GM23338 (cell line): ENCODE measurements around the gene ELAC2. TPM values are rescaled to one million over a fixed set of nuclear protein-coding genes. Genes with fewer than 3 reads are reported as not detected.

ENCODE experiments used
- ATAC-seq: fragments of 200-7000 bp; cut with Tn5 transposase; 3 replicates; pipeline ENCODE4 v1.9.1; 2020
- DNase-seq: peaks from one replicate; pipeline ENCODE4 v3.0.0-alpha.2; 2015; ENCODE audit warnings: low spot score
- H2AFZ ChIP-seq: fragments of 200-600 bp; sonication (generic); 2 replicates; pipeline ENCODE4 v1.8.0; 2016; ENCODE audit warnings: antibody characterized with exemption, mild to moderate bottlenecking, moderate library complexity
- H3F3A ChIP-seq: fragments of 200-600 bp; sonication (generic); replicated peaks from 2 replicates; pipeline ENCODE4 v1.8.0; 2017; ENCODE audit warnings: antibody characterized with exemption, mixed run types, low read depth
- H3K27ac ChIP-seq: fragments of 200-600 bp; sonication (generic); 2 replicates; pipeline ENCODE4 v1.6.1; 2016; ENCODE audit warnings: low read depth
- H3K27me3 ChIP-seq: fragments of 200-600 bp; sonication (generic); 2 replicates; pipeline ENCODE4 v1.8.0; 2016; ENCODE audit warnings: mild to moderate bottlenecking, mixed run types, moderate library complexity; ENCODE audit not compliant: insufficient read depth
- H3K36me3 ChIP-seq: fragments of 200-600 bp; sonication (generic); 2 replicates; pipeline ENCODE4 v1.8.0; 2016; ENCODE audit warnings: mild to moderate bottlenecking; ENCODE audit not compliant: insufficient read depth
- H3K4me1 ChIP-seq: fragments of 200-600 bp; sonication (generic); 2 replicates; pipeline ENCODE4 v1.8.0; 2016; ENCODE audit warnings: mild to moderate bottlenecking, moderate library complexity; ENCODE audit not compliant: insufficient read depth
- H3K4me2 ChIP-seq: fragments of 200-600 bp; sonication (generic); 2 replicates; pipeline ENCODE4 v1.7.1; 2017; ENCODE audit warnings: mixed run types
- H3K4me3 ChIP-seq: fragments of 200-600 bp; sonication (generic); 2 replicates; pipeline ENCODE4 v1.6.1; 2016; ENCODE audit warnings: mixed run types
- H3K79me2 ChIP-seq: fragments of 200-600 bp; sonication (generic); replicated peaks from 2 replicates; pipeline ENCODE4 v1.8.0; 2017; ENCODE audit warnings: mild to moderate bottlenecking; ENCODE audit not compliant: insufficient read depth
- H3K9me2 ChIP-seq: fragments of 200-600 bp; sonication (generic); 2 replicates; pipeline ENCODE4 v1.8.0; 2017; ENCODE audit not compliant: insufficient read depth
- H4K20me1 ChIP-seq: fragments of 200-600 bp; sonication (generic); replicated peaks from 2 replicates; pipeline ENCODE4 v1.8.0; 2017; ENCODE audit warnings: mild to moderate bottlenecking; ENCODE audit not compliant: insufficient read depth
- H3K27ac Mint-ChIP-seq: 2 replicates; pipeline ENCODE4 v1.8.0; 2020; ENCODE audit warnings: inconsistent platforms, mild to moderate bottlenecking, moderate library complexity, mixed read lengths
- H3K27me3 Mint-ChIP-seq: 3 replicates; pipeline ENCODE4 v1.8.0; 2022; ENCODE audit warnings: low read depth, mild to moderate bottlenecking, moderate library complexity, mixed read lengths, inconsistent platforms; ENCODE audit not compliant: insufficient read depth, poor library complexity
- H3K36me3 Mint-ChIP-seq: 3 replicates; pipeline ENCODE4 v1.8.0; 2021; ENCODE audit warnings: low read depth, mild to moderate bottlenecking, inconsistent platforms, moderate library complexity, mixed read lengths
- H3K4me1 Mint-ChIP-seq: 3 replicates; pipeline ENCODE4 v1.8.0; 2020; ENCODE audit warnings: mild to moderate bottlenecking, inconsistent platforms, mixed read lengths
- H3K4me3 Mint-ChIP-seq: 3 replicates; pipeline ENCODE4 v1.8.0; 2021; ENCODE audit warnings: moderate library complexity, mild to moderate bottlenecking, inconsistent platforms, mixed read lengths
- H3K9me3 Mint-ChIP-seq: 3 replicates; pipeline ENCODE4 v1.8.0; 2020; ENCODE audit warnings: moderate library complexity, mild to moderate bottlenecking, inconsistent platforms, mixed read lengths
- CREB1 ChIP-seq: fragments of 250-450 bp; sonication (Bioruptor Pico); IDR thresholded peaks from 2 replicates; pipeline ENCODE4 v1.5.0; 2020; ENCODE audit warnings: low read depth, mild to moderate bottlenecking, moderate library complexity
- CTCF ChIP-seq, 2 experiments: fragments of 200-600 bp in 1 of 2; sonication (generic) in 1 of 2; conservative IDR thresholded peaks; 2 replicates each; pipeline versions ENCODE4 v1.5.1 to v1.6.1; 2016 to 2017; ENCODE audit warnings: antibody characterized with exemption in 2 of 2, low read depth in 2 of 2, mild to moderate bottlenecking in 2 of 2, moderate library complexity in 1 of 2
- ETS1 ChIP-seq: IDR thresholded peaks from 2 replicates; pipeline ENCODE4 v1.6.1; 2016; ENCODE audit warnings: antibody characterized with exemption
- EZH2 ChIP-seq: fragments of 200-600 bp; sonication (generic); IDR thresholded peaks from one replicate; pipeline ENCODE4 v1.8.0; 2017; ENCODE audit warnings: antibody characterized with exemption, mild to moderate bottlenecking, low read depth; ENCODE audit not compliant: unreplicated experiment
- EZH2phosphoT487 ChIP-seq: fragments of 200-600 bp; sonication (generic); IDR thresholded peaks from one replicate; pipeline ENCODE4 v1.8.1; 2018; ENCODE audit warnings: antibody characterized with exemption; ENCODE audit not compliant: unreplicated experiment
- JUNB ChIP-seq: IDR thresholded peaks from one replicate; pipeline ENCODE4 v1.6.1; 2016; ENCODE audit warnings: antibody characterized with exemption; ENCODE audit not compliant: unreplicated experiment
- NANOG ChIP-seq: IDR thresholded peaks from 2 replicates; pipeline ENCODE4 v1.6.1; 2016; ENCODE audit warnings: antibody characterized with exemption, borderline replicate concordance
- POLR2AphosphoS5 ChIP-seq: IDR thresholded peaks from 2 replicates; pipeline ENCODE4 v1.6.1; 2016; ENCODE audit warnings: antibody characterized with exemption, low read depth
- REST ChIP-seq: IDR thresholded peaks from one replicate; pipeline ENCODE4 v1.6.1; 2018; ENCODE audit warnings: antibody characterized with exemption; ENCODE audit not compliant: unreplicated experiment
- STAT1 ChIP-seq: IDR thresholded peaks from one replicate; pipeline ENCODE4 v1.6.1; 2016; ENCODE audit warnings: antibody characterized with exemption; ENCODE audit not compliant: unreplicated experiment
- ZNF114 ChIP-seq: fragments of 250-450 bp; sonication (Bioruptor Pico); IDR thresholded peaks from 2 replicates; pipeline ENCODE4 v1.5.0; 2020; ENCODE audit warnings: mild to moderate bottlenecking, moderate library complexity
- ZNF331 ChIP-seq: fragments of 250-450 bp; sonication (Bioruptor Pico); IDR thresholded peaks from 2 replicates; pipeline ENCODE4 v1.5.0; 2020; ENCODE audit warnings: low read depth, mild to moderate bottlenecking, moderate library complexity
- ZNF462 ChIP-seq: fragments of 250-450 bp; sonication (Bioruptor Pico); IDR thresholded peaks from 2 replicates; pipeline ENCODE4 v1.5.0; 2020; ENCODE audit warnings: mild to moderate bottlenecking, moderate library complexity
- polyA plus RNA-seq: library from polyadenylated mRNA; unstranded; fragments of >200 nt; fragmentation: Nextera tagmentation; extraction: Ambion mirVana; gene quantifications from 2 replicates; pipeline ENCODE4 v1.2.1, GENCODE V29; 2016
- total RNA-seq: library from RNA; depleted of rRNA; stranded (reverse); fragments of >200 nt; shearing (Covaris generic); gene quantifications from 2 replicates; pipeline ENCODE4 v1.2.3, GENCODE V29; 2014

ELAC2 gene
- total and polyA plus RNA-seq, 2 experiments from 2014 or later, result 49.9 to 203 TPM

- no peak overlapping the region for H2AFZ ChIP-seq
- no peak overlapping the region; the same call in 1 of the 2 replicates for H3K27ac Mint-ChIP-seq
- H3K4me3 Mint-ChIP-seq, result no peak overlapping the region
- no peaks in the 10 kb centered on the region for H3K4me1 Mint-ChIP-seq
- H3K36me3 Mint-ChIP-seq, result peaks cover 75% of the 10 kb centered on the region
- no peaks in the 10 kb centered on the region for H3K27me3 ChIP-seq
- peaks cover 2% of the 10 kb centered on the region for H3K27me3 Mint-ChIP-seq
- no peaks in the 10 kb centered on the region for H3K9me2 ChIP-seq
- ATAC-seq (no peak), DNase-seq (no peak)
- H3K9me3 Mint-ChIP-seq, result no peaks in the 10 kb centered on the region; the same call in 2 of the 3 replicates
- no peak overlapping the region for H3K4me3 ChIP-seq
- H3K27ac ChIP-seq, result no peak overlapping the region
- H3F3A ChIP-seq, result no peaks in the 10 kb centered on the region
- no peaks in the 10 kb centered on the region for H3K4me1 ChIP-seq
- H3K4me2 ChIP-seq, result no peak overlapping the region
- no peak for TF ChIP-seq ZNF462 (CRISPR knock-in tag)
- no peak for TF ChIP-seq CREB1
- TF ChIP-seq EZH2phosphoT487, result no peak
- TF ChIP-seq EZH2, result no peak
- TF ChIP-seq JUNB, result no peak
- no peak for TF ChIP-seq STAT1
- TF ChIP-seq POLR2AphosphoS5, result no peak
- TF ChIP-seq NANOG, result no peak
- TF ChIP-seq ETS1, result no peak
- no peak for TF ChIP-seq ZNF331 (CRISPR knock-in tag)
- no peak for TF ChIP-seq ZNF114 (CRISPR knock-in tag)
- TF ChIP-seq CTCF (conservative IDR thresholded peaks at IDR 0.05; ENCODE audit: low read depth in 2 of 2), result no peak
- TF ChIP-seq REST, result no peak
- peaks cover 34% of the 10 kb centered on the region for H4K20me1 ChIP-seq
- H3K36me3 ChIP-seq, result peaks cover 77% of the 10 kb centered on the region
- H3K79me2 ChIP-seq, result peaks cover 10% of the 10 kb centered on the region; the same call in 1 of the 2 replicates
These were observed 17.3 kb downstream of the ELAC2 start for GRCh38 chr17:13000561-13000960.
